ENCODE measurements around the gene MTERF2. TPM values are rescaled to one million over a fixed set of nuclear protein-coding genes. Genes with fewer than 3 reads are reported as not detected.

The MTERF2 gene
- total and polyA plus RNA-seq, 2 of the 13 experiments (the other 11 are each of a cell fraction or from before 2014, with no cell fraction given): 8.0 to 11.6 TPM

DNA sequence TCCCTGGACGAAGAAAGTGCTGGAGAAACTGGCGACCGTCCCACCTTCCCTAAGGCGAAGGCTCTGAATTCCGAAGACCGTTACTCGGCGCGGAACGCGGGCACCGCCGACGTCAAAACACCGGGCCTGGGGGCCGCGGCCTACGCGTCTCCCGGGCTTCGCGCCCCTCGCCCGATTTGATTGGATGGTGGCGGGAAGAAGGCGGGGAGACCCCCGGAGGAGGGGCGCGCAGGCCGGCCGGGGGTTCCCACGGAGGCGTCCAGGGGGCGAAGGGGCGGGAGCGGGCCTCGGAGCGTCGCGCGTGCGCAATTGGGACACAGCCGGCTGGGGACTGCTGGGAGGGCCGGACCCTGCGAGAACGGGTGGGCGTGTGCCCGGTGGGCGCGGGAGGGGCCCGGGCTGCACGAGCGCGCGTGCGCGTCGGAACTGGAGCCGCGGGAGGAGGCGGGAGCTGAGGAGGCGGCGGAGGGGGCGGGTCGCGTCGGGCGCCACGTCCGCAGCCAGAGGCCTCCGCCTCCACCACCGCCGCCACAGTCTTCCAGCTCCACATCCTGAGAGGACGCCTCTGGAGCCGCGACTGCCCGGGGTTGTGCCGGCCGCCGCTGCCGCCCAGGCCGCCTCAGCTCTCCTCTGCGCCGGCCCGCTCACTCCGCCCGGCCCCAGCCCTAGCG lies 31.4 kb downstream of the MTERF2 start, which contains the start of gene TMEM263 (continued):
- TF ChIP-seq, protein P1, sequence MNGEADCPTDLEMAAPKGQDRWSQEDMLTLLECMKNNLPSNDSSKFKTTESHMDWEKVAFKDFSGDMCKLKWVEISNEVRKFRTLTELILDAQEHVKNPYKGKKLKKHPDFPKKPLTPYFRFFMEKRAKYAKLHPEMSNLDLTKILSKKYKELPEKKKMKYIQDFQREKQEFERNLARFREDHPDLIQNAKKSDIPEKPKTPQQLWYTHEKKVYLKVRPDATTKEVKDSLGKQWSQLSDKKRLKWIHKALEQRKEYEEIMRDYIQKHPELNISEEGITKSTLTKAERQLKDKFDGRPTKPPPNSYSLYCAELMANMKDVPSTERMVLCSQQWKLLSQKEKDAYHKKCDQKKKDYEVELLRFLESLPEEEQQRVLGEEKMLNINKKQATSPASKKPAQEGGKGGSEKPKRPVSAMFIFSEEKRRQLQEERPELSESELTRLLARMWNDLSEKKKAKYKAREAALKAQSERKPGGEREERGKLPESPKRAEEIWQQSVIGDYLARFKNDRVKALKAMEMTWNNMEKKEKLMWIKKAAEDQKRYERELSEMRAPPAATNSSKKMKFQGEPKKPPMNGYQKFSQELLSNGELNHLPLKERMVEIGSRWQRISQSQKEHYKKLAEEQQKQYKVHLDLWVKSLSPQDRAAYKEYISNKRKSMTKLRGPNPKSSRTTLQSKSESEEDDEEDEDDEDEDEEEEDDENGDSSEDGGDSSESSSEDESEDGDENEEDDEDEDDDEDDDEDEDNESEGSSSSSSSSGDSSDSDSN (CRISPR knock-in tag; IDR thresholded peaks at IDR 0.05): peak; percentile 93; the same call in 1 of the 2 replicates
- TF ChIP-seq ZSCAN21 (CRISPR knock-in tag; IDR thresholded peaks at IDR 0.05; ENCODE audit: borderline replicate concordance): peak; percentile 81; the same call in 1 of the 2 replicates
- TF ChIP-seq MTA3 (CRISPR knock-in tag; IDR thresholded peaks at IDR 0.05): no peak
- 0 out of 2 replicates have a peak, but pooled peaks have one; percentile 25 for TF ChIP-seq ZKSCAN8 (CRISPR knock-in tag; IDR thresholded peaks at IDR 0.05; ENCODE audit: borderline replicate concordance)
- no peak for TF ChIP-seq SOX6 (IDR thresholded peaks at IDR 0.05)
- TF ChIP-seq SOX6 (CRISPR knock-in tag; IDR thresholded peaks at IDR 0.05): peak; percentile 14; the same call in 1 of the 2 replicates
- peak; percentile 81 for TF ChIP-seq POLR2AphosphoS5 (IDR thresholded peaks at IDR 0.05; ENCODE audit: low read depth, low read length)
- TF ChIP-seq, protein P2, sequence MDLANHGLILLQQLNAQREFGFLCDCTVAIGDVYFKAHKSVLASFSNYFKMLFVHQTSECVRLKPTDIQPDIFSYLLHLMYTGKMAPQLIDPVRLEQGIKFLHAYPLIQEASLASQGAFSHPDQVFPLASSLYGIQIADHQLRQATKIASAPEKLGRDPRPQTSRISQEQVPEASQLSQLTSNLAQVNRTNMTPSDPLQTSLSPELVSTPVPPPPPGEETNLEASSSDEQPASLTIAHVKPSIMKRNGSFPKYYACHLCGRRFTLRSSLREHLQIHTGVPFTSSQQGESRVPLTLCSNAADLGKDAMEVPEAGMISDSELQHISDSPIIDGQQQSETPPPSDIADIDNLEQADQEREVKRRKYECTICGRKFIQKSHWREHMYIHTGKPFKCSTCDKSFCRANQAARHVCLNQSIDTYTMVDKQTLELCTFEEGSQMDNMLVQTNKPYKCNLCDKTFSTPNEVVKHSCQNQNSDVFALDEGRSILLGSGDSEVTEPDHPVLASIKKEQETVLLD (CRISPR knock-in tag; IDR thresholded peaks at IDR 0.05; ENCODE audit: low read depth): peak; percentile 52; the same call in 1 of the 2 replicates
- TF ChIP-seq, protein P3, sequence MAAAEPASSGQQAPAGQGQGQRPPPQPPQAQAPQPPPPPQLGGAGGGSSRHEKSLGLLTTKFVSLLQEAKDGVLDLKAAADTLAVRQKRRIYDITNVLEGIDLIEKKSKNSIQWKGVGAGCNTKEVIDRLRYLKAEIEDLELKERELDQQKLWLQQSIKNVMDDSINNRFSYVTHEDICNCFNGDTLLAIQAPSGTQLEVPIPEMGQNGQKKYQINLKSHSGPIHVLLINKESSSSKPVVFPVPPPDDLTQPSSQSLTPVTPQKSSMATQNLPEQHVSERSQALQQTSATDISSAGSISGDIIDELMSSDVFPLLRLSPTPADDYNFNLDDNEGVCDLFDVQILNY (CRISPR knock-in tag; conservative IDR thresholded peaks at IDR 0.05): peak; percentile 42
- TF ChIP-seq ZNF772 (CRISPR knock-in tag; IDR thresholded peaks at IDR 0.05): peak; percentile 30; the same call in 1 of the 2 replicates
- TF ChIP-seq, protein P4, sequence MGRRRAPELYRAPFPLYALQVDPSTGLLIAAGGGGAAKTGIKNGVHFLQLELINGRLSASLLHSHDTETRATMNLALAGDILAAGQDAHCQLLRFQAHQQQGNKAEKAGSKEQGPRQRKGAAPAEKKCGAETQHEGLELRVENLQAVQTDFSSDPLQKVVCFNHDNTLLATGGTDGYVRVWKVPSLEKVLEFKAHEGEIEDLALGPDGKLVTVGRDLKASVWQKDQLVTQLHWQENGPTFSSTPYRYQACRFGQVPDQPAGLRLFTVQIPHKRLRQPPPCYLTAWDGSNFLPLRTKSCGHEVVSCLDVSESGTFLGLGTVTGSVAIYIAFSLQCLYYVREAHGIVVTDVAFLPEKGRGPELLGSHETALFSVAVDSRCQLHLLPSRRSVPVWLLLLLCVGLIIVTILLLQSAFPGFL (CRISPR knock-in tag; IDR thresholded peaks at IDR 0.05): peak; percentile 26; the same call in 1 of the 2 replicates
- TF ChIP-seq ZNF781 (CRISPR knock-in tag; IDR thresholded peaks at IDR 0.05; ENCODE audit: borderline replicate concordance, not compliant biosample characterization): peak; percentile 90
- TF ChIP-seq ZNF30 (CRISPR knock-in tag; IDR thresholded peaks at IDR 0.05): peak; percentile 89
- TF ChIP-seq, protein P5, sequence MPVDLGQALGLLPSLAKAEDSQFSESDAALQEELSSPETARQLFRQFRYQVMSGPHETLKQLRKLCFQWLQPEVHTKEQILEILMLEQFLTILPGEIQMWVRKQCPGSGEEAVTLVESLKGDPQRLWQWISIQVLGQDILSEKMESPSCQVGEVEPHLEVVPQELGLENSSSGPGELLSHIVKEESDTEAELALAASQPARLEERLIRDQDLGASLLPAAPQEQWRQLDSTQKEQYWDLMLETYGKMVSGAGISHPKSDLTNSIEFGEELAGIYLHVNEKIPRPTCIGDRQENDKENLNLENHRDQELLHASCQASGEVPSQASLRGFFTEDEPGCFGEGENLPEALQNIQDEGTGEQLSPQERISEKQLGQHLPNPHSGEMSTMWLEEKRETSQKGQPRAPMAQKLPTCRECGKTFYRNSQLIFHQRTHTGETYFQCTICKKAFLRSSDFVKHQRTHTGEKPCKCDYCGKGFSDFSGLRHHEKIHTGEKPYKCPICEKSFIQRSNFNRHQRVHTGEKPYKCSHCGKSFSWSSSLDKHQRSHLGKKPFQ (CRISPR knock-in tag; IDR thresholded peaks at IDR 0.05; ENCODE audit: insufficient replicate concordance): peak; percentile 57
- TF ChIP-seq, protein P6, sequence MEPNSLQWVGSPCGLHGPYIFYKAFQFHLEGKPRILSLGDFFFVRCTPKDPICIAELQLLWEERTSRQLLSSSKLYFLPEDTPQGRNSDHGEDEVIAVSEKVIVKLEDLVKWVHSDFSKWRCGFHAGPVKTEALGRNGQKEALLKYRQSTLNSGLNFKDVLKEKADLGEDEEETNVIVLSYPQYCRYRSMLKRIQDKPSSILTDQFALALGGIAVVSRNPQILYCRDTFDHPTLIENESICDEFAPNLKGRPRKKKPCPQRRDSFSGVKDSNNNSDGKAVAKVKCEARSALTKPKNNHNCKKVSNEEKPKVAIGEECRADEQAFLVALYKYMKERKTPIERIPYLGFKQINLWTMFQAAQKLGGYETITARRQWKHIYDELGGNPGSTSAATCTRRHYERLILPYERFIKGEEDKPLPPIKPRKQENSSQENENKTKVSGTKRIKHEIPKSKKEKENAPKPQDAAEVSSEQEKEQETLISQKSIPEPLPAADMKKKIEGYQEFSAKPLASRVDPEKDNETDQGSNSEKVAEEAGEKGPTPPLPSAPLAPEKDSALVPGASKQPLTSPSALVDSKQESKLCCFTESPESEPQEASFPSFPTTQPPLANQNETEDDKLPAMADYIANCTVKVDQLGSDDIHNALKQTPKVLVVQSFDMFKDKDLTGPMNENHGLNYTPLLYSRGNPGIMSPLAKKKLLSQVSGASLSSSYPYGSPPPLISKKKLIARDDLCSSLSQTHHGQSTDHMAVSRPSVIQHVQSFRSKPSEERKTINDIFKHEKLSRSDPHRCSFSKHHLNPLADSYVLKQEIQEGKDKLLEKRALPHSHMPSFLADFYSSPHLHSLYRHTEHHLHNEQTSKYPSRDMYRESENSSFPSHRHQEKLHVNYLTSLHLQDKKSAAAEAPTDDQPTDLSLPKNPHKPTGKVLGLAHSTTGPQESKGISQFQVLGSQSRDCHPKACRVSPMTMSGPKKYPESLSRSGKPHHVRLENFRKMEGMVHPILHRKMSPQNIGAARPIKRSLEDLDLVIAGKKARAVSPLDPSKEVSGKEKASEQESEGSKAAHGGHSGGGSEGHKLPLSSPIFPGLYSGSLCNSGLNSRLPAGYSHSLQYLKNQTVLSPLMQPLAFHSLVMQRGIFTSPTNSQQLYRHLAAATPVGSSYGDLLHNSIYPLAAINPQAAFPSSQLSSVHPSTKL (CRISPR knock-in tag; IDR thresholded peaks at IDR 0.05): peak; percentile 46; the same call in 1 of the 2 replicates
- 0 out of 2 replicates have a peak, but pooled peaks have one; percentile 58 for TF ChIP-seq NAIF1 (CRISPR knock-in tag; IDR thresholded peaks at IDR 0.05; ENCODE audit: borderline replicate concordance)
- TF ChIP-seq ZMYM2 (CRISPR knock-in tag; IDR thresholded peaks at IDR 0.05): peak; percentile 74; the same call in 1 of the 2 replicates
